Mesendoderm (in vitro differentiated cells): ENCODE measurements around the gene CAPN12.

Source experiments
- DNase-seq: peaks from one replicate; pipeline ENCODE4 v3.0.0; 2013
- H2AK5ac ChIP-seq: 2 replicates; pipeline ENCODE4 v1.6.1; 2013; ENCODE audit warnings: low read length, inconsistent platforms
- H2BK120ac ChIP-seq: 2 replicates; pipeline ENCODE4 v1.6.1; 2013; ENCODE audit warnings: low read depth, mild to moderate bottlenecking, low read length, moderate library complexity, mixed read lengths
- H2BK15ac ChIP-seq: replicated peaks from 2 replicates; pipeline ENCODE4 v1.6.1; 2013; ENCODE audit warnings: low read depth, mild to moderate bottlenecking, moderate library complexity
- H2BK5ac ChIP-seq: 2 replicates; pipeline ENCODE4 v1.6.1; 2013; ENCODE audit warnings: low read length, inconsistent platforms
- H3K18ac ChIP-seq: 2 replicates; pipeline ENCODE4 v1.6.1; 2013; ENCODE audit warnings: mild to moderate bottlenecking, low read length, mixed read lengths
- H3K23ac ChIP-seq: one replicate; pipeline ENCODE4 v1.6.1; 2013; ENCODE audit warnings: low read length
- H3K27ac ChIP-seq: 2 replicates; pipeline ENCODE4 v1.5.1; 2013; ENCODE audit warnings: low read depth, mild to moderate bottlenecking, inconsistent platforms, low read length, moderate library complexity
- H3K27me3 ChIP-seq: 2 replicates; pipeline ENCODE4 v1.6.1; 2013; ENCODE audit warnings: low read length, control low read depth, mild to moderate bottlenecking, inconsistent platforms; ENCODE audit not compliant: insufficient read depth, poor library complexity
- H3K36me3 ChIP-seq: 2 replicates; pipeline ENCODE4 v1.6.1; 2013; ENCODE audit warnings: low read length, inconsistent platforms; ENCODE audit not compliant: control insufficient read depth, insufficient read depth
- H3K4ac ChIP-seq: one replicate; pipeline ENCODE4 v1.6.1; 2013; ENCODE audit warnings: low read depth, mild to moderate bottlenecking, low read length, moderate library complexity
- H3K4me1 ChIP-seq: 2 replicates; pipeline ENCODE4 v1.6.1; 2013; ENCODE audit warnings: low read depth, low read length, inconsistent platforms; ENCODE audit not compliant: control insufficient read depth
- H3K4me2 ChIP-seq: 2 replicates; pipeline ENCODE4 v1.6.1; 2013; ENCODE audit warnings: low read length
- H3K4me3 ChIP-seq: 2 replicates; pipeline ENCODE4 v1.5.1; 2013; ENCODE audit warnings: mild to moderate bottlenecking, low read length
- H3K56ac ChIP-seq: one replicate; pipeline ENCODE4 v1.6.1; 2013; ENCODE audit warnings: low read length
- H3K79me1 ChIP-seq: 2 replicates; pipeline ENCODE4 v1.6.1; 2013; ENCODE audit warnings: low read length, inconsistent platforms
- H3K79me2 ChIP-seq: 2 replicates; pipeline ENCODE4 v1.6.1; 2013; ENCODE audit warnings: mild to moderate bottlenecking, low read length; ENCODE audit not compliant: control insufficient read depth, insufficient read depth
- H3K9ac ChIP-seq: 2 replicates; pipeline ENCODE4 v1.6.1; 2013; ENCODE audit warnings: low read length, inconsistent platforms
- H4K5ac ChIP-seq: one replicate; pipeline ENCODE4 v1.6.1; 2013; ENCODE audit warnings: low read length
- H4K8ac ChIP-seq: one replicate; pipeline ENCODE4 v1.6.1; 2013; ENCODE audit warnings: low read depth, mild to moderate bottlenecking, control low read depth, low read length, moderate library complexity
- WGBS: extraction: QIAGEN DNeasy Blood & Tissue Kit; methylation state at CpG from one replicate; pipeline ENCODE4 v1.1.7; 2013; ENCODE audit warnings: low lambda C conversion rate, missing lambda C conversion rate; ENCODE audit not compliant: insufficient coverage; ENCODE audit errors: extremely low coverage; 5-methylcytosine and 5-hydroxymethylcytosine counted together

CAPN12 gene

GRCh38 chr19:38695832-38696728 lies 48.2 kb downstream of the CAPN12 start:
- H2BK5ac ChIP-seq: no peak overlapping the region
- H3K79me2 ChIP-seq: peaks cover 74% of the 10 kb centered on the region
- no peak overlapping the region for H3K4me2 ChIP-seq
- WGBS: no CpG with 5 or more reads among the region's 22 CpGs
- no peaks in the 10 kb centered on the region for H3K27me3 ChIP-seq
- no peak overlapping the region for H3K4ac ChIP-seq
- H2BK120ac ChIP-seq: no peak overlapping the region
- H3K23ac ChIP-seq: no peak overlapping the region
- DNase-seq: no peak
- no peak overlapping the region for H2AK5ac ChIP-seq
- no peak overlapping the region for H3K9ac ChIP-seq
- H4K5ac ChIP-seq: no peak overlapping the region
- peaks cover 2% of the 10 kb centered on the region for H3K36me3 ChIP-seq
- peaks cover 32% of the 10 kb centered on the region for H3K79me1 ChIP-seq
- no peak overlapping the region for H3K27ac ChIP-seq
- H4K8ac ChIP-seq: no peak overlapping the region
- H3K4me1 ChIP-seq: peaks cover 7% of the 10 kb centered on the region
- no peak overlapping the region for H3K56ac ChIP-seq
- no peak overlapping the region for H3K4me3 ChIP-seq
- H2BK15ac ChIP-seq: no peak overlapping the region
- no peak overlapping the region for H3K18ac ChIP-seq

GRCh38 chr19:38695317-38695683 lies 49.0 kb downstream of the CAPN12 start:
- Histone ChIP-seq H3K9ac (no peak overlapping the region), H3K79me1 (peaks cover 32% of the 10 kb centered on the region), H3K27ac (no peak overlapping the region), H3K4ac (no peak overlapping the region), H3K18ac (no peak overlapping the region), H2BK5ac (no peak overlapping the region), H3K27me3 (no peaks in the 10 kb centered on the region), H3K23ac (no peak overlapping the region), H3K56ac (no peak overlapping the region), H4K8ac (no peak overlapping the region), H3K79me2 (peaks cover 80% of the 10 kb centered on the region), H3K4me3 (no peak overlapping the region), H3K4me1 (peaks cover 7% of the 10 kb centered on the region), H3K36me3 (no peaks in the 10 kb centered on the region), H3K4me2 (no peak overlapping the region), H2BK15ac (no peak overlapping the region), H2BK120ac (no peak overlapping the region), H4K5ac (no peak overlapping the region), H2AK5ac (no peak overlapping the region)
- DNase-seq: no peak
- no CpG with 5 or more reads among the region's 9 CpGs for WGBS

GRCh38 chr19:38693380-38694223 lies 50.7 kb downstream of the CAPN12 start:
- Histone ChIP-seq H3K27ac (peak overlapping the region; percentile 62), H3K27me3 (no peaks in the 10 kb centered on the region), H2BK5ac (no peak overlapping the region), H3K18ac (peak overlapping the region; percentile 42), H2AK5ac (no peak overlapping the region), H3K56ac (peak overlapping the region; percentile 25), H3K4me3 (no peak overlapping the region), H3K4me1 (peaks cover 7% of the 10 kb centered on the region), H4K8ac (no peak overlapping the region), H3K9ac (no peak overlapping the region), H2BK15ac (no peak overlapping the region), H4K5ac (no peak overlapping the region), H3K79me1 (peaks cover 25% of the 10 kb centered on the region), H3K23ac (no peak overlapping the region), H3K4ac (no peak overlapping the region), H3K4me2 (no peak overlapping the region), H2BK120ac (no peak overlapping the region), H3K36me3 (no peaks in the 10 kb centered on the region), H3K79me2 (peaks cover 81% of the 10 kb centered on the region)
- no CpG with 5 or more reads among the region's 19 CpGs for WGBS
- DNase-seq: peak; percentile 94

- no peak overlapping the region for H3K4ac ChIP-seq
- no peak overlapping the region for H4K5ac ChIP-seq
- no peak overlapping the region for H3K4me2 ChIP-seq
- no peak overlapping the region for H2AK5ac ChIP-seq
- H3K4me1 ChIP-seq: peaks cover 4% of the 10 kb centered on the region
- H4K8ac ChIP-seq: no peak overlapping the region
- peaks cover 17% of the 10 kb centered on the region for H3K79me1 ChIP-seq
- H3K18ac ChIP-seq: no peak overlapping the region
- no peak overlapping the region for H2BK5ac ChIP-seq
- H3K4me3 ChIP-seq: no peak overlapping the region
- peaks cover 77% of the 10 kb centered on the region for H3K79me2 ChIP-seq
- H2BK120ac ChIP-seq: no peak overlapping the region
- peak overlapping the region; percentile 48 for H3K23ac ChIP-seq
- no peak overlapping the region for H2BK15ac ChIP-seq
- H3K9ac ChIP-seq: peak overlapping the region; percentile 24
- DNase-seq: no peak
- H3K27me3 ChIP-seq: no peaks in the 10 kb centered on the region
- peak overlapping the region; percentile 63 for H3K56ac ChIP-seq
- peak overlapping the region; percentile 62 for H3K27ac ChIP-seq
- WGBS: no CpG with 5 or more reads among the region's 25 CpGs
- H3K36me3 ChIP-seq: no peaks in the 10 kb centered on the region
These were observed 51.6 kb downstream of the CAPN12 start for GRCh38 chr19:38692458-38693379.

- no peak overlapping the region for H3K4ac ChIP-seq
- H2AK5ac ChIP-seq: no peak overlapping the region
- no CpG with 5 or more reads among the region's 15 CpGs for WGBS
- H3K56ac ChIP-seq: peak overlapping the region; percentile 61
- H3K4me2 ChIP-seq: no peak overlapping the region
- no peak overlapping the region for H4K5ac ChIP-seq
- H3K36me3 ChIP-seq: no peaks in the 10 kb centered on the region
- no peak overlapping the region for H4K8ac ChIP-seq
- H3K4me3 ChIP-seq: no peak overlapping the region
- no peaks in the 10 kb centered on the region for H3K27me3 ChIP-seq
- no peak overlapping the region for H2BK120ac ChIP-seq
- H2BK5ac ChIP-seq: no peak overlapping the region
- peak overlapping the region; percentile 48 for H3K23ac ChIP-seq
- H3K79me1 ChIP-seq: peaks cover 17% of the 10 kb centered on the region
- H2BK15ac ChIP-seq: no peak overlapping the region
- DNase-seq: no peak
- no peak overlapping the region for H3K18ac ChIP-seq
- no peak overlapping the region for H3K9ac ChIP-seq
- H3K79me2 ChIP-seq: peaks cover 76% of the 10 kb centered on the region
- peak overlapping the region; percentile 34 for H3K27ac ChIP-seq
- peaks cover 4% of the 10 kb centered on the region for H3K4me1 ChIP-seq
These were observed 52.3 kb downstream of the CAPN12 start for GRCh38 chr19:38691938-38692457.
